ACC112 (cell line): ENCODE measurements around the gene PIGN.

Experiments
- H2AFZ ChIP-seq: fragments of 200-600 bp; sonication (generic); one replicate; pipeline ENCODE4 v1.6.0; 2017; ENCODE audit warnings: antibody characterized with exemption, low read length; ENCODE audit not compliant: unreplicated experiment
- H3K27ac ChIP-seq: fragments of 200-600 bp; sonication (generic); 2 replicates; pipeline ENCODE4 v1.5.1; 2014; ENCODE audit warnings: low read depth, mild to moderate bottlenecking, antibody characterized with exemption, low read length, moderate library complexity
- H3K27me3 ChIP-seq: fragments of 200-600 bp; sonication (generic); 2 replicates; pipeline ENCODE4 v1.6.1; 2014; ENCODE audit warnings: mild to moderate bottlenecking, antibody characterized with exemption, low read length, moderate library complexity, mixed read lengths; ENCODE audit not compliant: insufficient read depth
- H3K36me3 ChIP-seq: fragments of 200-600 bp; sonication (generic); 2 replicates; pipeline ENCODE4 v1.6.1; 2016; ENCODE audit warnings: mild to moderate bottlenecking, antibody characterized with exemption, low read length, moderate library complexity, mixed read lengths; ENCODE audit not compliant: insufficient read depth
- H3K4me1 ChIP-seq: fragments of 200-600 bp; sonication (generic); one replicate; pipeline ENCODE4 v1.6.1; 2016; ENCODE audit warnings: low read length, mixed read lengths; ENCODE audit not compliant: insufficient read depth, unreplicated experiment, control insufficient read depth
- H3K4me3 ChIP-seq: fragments of 200-600 bp; sonication (generic); 2 replicates; pipeline ENCODE4 v1.5.1; 2014; ENCODE audit warnings: mild to moderate bottlenecking, low read depth, low read length
- H3K79me2 ChIP-seq: fragments of 200-600 bp; sonication (generic); one replicate; pipeline ENCODE4 v1.6.0; 2016; ENCODE audit warnings: low read length; ENCODE audit not compliant: control insufficient read depth, unreplicated experiment, insufficient read depth

Gene PIGN

GRCh38 chr18:62017618-62018017 lies 169.2 kb downstream of the PIGN start:
- Histone ChIP-seq H3K27ac (no peak overlapping the region), H2AFZ (peak overlapping the region; percentile 38)

DNA sequence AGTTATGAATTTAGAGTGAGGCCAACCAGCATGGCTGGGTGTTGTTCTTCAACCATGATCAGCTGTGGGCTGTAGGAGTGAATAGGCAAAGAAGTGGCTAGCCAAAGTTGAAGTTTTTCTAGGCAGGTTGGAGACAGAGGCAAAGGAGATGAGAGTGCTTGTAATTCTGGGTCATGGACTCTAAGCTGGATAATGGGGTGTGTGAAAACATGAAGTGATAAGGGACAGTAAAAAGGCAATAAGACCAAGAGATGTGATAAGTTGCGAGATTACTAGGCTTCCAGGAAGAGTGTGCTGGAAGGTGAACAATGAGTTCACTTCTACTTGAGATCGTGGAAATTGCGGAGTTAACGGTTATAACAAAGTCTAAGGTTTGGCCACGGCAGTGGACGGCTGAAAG lies 175.4 kb downstream of the PIGN start:
- Histone ChIP-seq H3K27ac (no peak overlapping the region), H3K4me1 (no peaks in the 10 kb centered on the region), H3K27me3 (no peaks in the 10 kb centered on the region)

More at GRCh38 chr18:62017618-62018017, 169.2 kb downstream of the PIGN start:
- Histone ChIP-seq H3K27me3 (no peaks in the 10 kb centered on the region), H3K4me3 (no peak overlapping the region), H3K79me2 (no peaks in the 10 kb centered on the region), H3K36me3 (no peaks in the 10 kb centered on the region), H3K4me1 (no peaks in the 10 kb centered on the region)

DNA sequence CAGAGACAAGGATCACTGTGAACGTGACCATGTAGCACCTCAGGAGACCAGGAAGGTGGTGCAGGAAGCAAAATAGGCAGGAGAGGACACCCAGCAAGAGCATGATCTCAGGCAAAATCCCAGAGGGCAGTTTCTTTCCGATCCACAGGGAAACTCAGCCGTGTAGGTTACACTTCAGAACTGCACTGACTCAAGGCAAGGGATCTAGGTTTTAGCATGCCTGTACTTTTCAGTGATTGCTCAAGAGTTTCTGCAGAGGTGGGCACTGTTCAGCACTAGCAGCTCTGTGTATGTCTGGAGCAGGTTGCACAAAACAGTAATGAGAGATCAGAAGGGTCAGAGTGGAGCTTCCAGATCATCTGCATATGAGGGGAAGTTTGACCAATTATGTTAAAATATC lies 177.3 kb downstream of the PIGN start:
- Histone ChIP-seq H3K4me1 (no peaks in the 10 kb centered on the region), H3K27me3 (no peaks in the 10 kb centered on the region), H3K27ac (no peak overlapping the region), H3K79me2 (no peaks in the 10 kb centered on the region), H3K36me3 (no peaks in the 10 kb centered on the region), H2AFZ (no peak overlapping the region), H3K4me3 (no peak overlapping the region)

More for the DNA sequence above, 175.4 kb downstream of the PIGN start:
- no peak overlapping the region for H3K4me3 ChIP-seq
- H2AFZ ChIP-seq = no peak overlapping the region
- H3K79me2 ChIP-seq = no peaks in the 10 kb centered on the region
- no peaks in the 10 kb centered on the region for H3K36me3 ChIP-seq

DNA sequence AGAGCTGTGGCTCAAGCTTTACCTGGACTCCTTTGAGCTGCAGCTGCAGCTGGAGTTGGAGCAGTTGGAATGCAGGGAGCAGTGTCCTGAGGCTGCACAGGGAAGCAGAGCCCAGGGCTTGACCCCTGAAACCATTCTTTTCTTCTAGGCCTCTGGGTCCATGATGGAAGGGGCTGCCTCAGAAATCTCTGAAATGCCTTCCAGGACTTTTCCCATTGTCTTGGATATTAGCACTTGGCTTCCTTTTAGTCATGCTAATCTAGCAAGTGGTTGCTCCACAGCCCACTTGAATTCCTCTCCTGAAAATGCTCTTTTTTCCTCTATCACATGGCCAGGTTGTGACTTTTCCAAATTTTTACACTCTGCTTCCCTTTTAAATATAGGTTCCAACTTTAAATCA lies 185.5 kb downstream of the PIGN start:
- peaks cover 20% of the 10 kb centered on the region for H3K4me1 ChIP-seq
- no peak overlapping the region for H3K27ac ChIP-seq
- no peak overlapping the region for H2AFZ ChIP-seq

GRCh38 chr18:61998957-61999356 lies 187.9 kb downstream of the PIGN start:
- Histone ChIP-seq H3K4me1 (peaks cover 36% of the 10 kb centered on the region), H2AFZ (peak overlapping the region; percentile 31), H3K36me3 (peaks cover 10% of the 10 kb centered on the region; the same call in 1 of the 2 replicates), H3K27me3 (no peaks in the 10 kb centered on the region), H3K4me3 (no peak overlapping the region), H3K27ac (peak overlapping the region; percentile 85), H3K79me2 (no peaks in the 10 kb centered on the region)

More for the DNA sequence above, 185.5 kb downstream of the PIGN start:
- Histone ChIP-seq H3K4me3 (no peak overlapping the region), H3K79me2 (no peaks in the 10 kb centered on the region), H3K27me3 (no peaks in the 10 kb centered on the region), H3K36me3 (peaks cover 10% of the 10 kb centered on the region; the same call in 1 of the 2 replicates)

DNA sequence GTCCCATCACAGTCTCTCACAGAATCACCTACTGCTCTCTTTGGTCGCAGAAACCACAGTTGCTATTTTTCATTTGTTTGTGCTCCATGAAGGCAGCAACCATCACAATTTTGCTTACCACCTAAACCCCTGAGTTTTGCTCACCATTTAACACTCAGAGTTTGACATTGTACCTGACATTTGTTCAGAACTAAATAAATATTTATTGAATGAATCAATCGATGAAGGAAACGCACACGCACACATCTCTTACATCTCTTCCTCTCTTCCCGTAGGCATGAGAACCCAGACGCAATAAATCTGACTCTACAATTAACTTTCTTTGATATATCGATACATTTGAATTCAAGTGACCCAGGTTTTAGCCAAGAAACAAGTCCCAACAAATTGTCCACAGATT lies 188.5 kb downstream of the PIGN start:
- H3K36me3 ChIP-seq = peaks cover 10% of the 10 kb centered on the region; the same call in 1 of the 2 replicates
- H3K27me3 ChIP-seq = no peaks in the 10 kb centered on the region
- H3K79me2 ChIP-seq = no peaks in the 10 kb centered on the region
- peak overlapping the region; percentile 31 for H2AFZ ChIP-seq
- H3K4me1 ChIP-seq = peaks cover 42% of the 10 kb centered on the region
- peak overlapping the region; percentile 85 for H3K27ac ChIP-seq
- H3K4me3 ChIP-seq = no peak overlapping the region

GRCh38 chr18:61995618-61996017 lies 191.2 kb downstream of the PIGN start:
- H3K4me1 ChIP-seq = peaks cover 69% of the 10 kb centered on the region
- no peaks in the 10 kb centered on the region for H3K79me2 ChIP-seq
- peaks cover 10% of the 10 kb centered on the region; the same call in 1 of the 2 replicates for H3K36me3 ChIP-seq
- H3K27ac ChIP-seq = no peak overlapping the region
- H3K4me3 ChIP-seq = no peak overlapping the region
- no peaks in the 10 kb centered on the region for H3K27me3 ChIP-seq
- peak overlapping the region; percentile 12 for H2AFZ ChIP-seq

- peak overlapping the region; percentile 67 for H2AFZ ChIP-seq
- H3K79me2 ChIP-seq = no peaks in the 10 kb centered on the region
- peak overlapping the region; percentile 100 for H3K27ac ChIP-seq
- peaks cover 61% of the 10 kb centered on the region for H3K4me1 ChIP-seq
- no peak overlapping the region for H3K4me3 ChIP-seq
- H3K27me3 ChIP-seq = no peaks in the 10 kb centered on the region
- no peaks in the 10 kb centered on the region for H3K36me3 ChIP-seq
Observed at GRCh38 chr18:61993831-61994230, 193.0 kb downstream of the PIGN start.

DNA sequence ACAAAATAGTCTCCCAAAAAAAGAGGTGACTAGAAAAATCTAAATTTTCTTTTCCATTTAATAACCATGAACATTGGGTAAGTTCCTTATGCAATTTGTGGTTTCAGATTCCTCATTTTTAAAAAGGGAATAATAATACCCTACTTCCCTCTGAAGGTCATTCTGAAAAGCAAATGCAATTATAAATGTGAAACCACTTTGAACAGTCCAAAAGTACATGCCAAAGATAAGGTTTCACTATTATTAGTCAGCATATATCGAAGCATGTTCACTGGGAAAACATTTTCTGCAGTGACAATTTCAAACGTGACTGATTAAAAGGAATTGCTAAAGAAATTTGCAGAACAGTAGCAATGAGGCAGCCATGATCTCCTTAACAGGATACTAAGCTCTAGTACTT lies 193.9 kb downstream of the PIGN start:
- H3K36me3 ChIP-seq = no peaks in the 10 kb centered on the region
- H3K79me2 ChIP-seq = no peaks in the 10 kb centered on the region
- H3K27ac ChIP-seq = peak overlapping the region; percentile 100
- H3K4me1 ChIP-seq = peaks cover 52% of the 10 kb centered on the region
- H3K4me3 ChIP-seq = peak overlapping the region; percentile 63
- no peaks in the 10 kb centered on the region for H3K27me3 ChIP-seq
- peak overlapping the region; percentile 94 for H2AFZ ChIP-seq

GRCh38 chr18:61992285-61992684 lies 194.6 kb downstream of the PIGN start:
- Histone ChIP-seq H3K4me3 (peak overlapping the region; percentile 63), H3K36me3 (no peaks in the 10 kb centered on the region), H3K27me3 (no peaks in the 10 kb centered on the region), H2AFZ (peak overlapping the region; percentile 94), H3K4me1 (peaks cover 50% of the 10 kb centered on the region), H3K27ac (peak overlapping the region; percentile 100), H3K79me2 (no peaks in the 10 kb centered on the region)

DNA sequence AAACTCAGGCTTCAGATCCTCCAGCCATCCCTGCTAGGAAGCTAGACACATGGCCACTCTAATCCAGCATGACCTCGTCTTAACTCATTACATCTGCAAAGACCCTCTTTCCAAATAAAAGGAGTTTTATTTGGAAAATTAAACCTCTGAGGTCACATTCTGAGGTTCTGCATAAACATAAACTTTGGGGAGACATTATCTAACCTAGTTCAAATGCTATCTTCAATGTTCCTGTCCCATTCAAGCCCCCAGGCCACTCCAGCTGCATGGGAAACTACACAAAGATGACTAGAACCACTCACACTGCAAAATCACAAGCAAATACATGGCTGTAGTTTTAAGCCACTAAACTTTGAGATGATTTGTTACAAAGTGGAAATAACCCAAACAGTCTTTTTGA lies 195.0 kb downstream of the PIGN start:
- Histone ChIP-seq H3K4me1 (peaks cover 50% of the 10 kb centered on the region), H3K36me3 (no peaks in the 10 kb centered on the region), H2AFZ (peak overlapping the region; percentile 94), H3K4me3 (peak overlapping the region; percentile 63), H3K27me3 (no peaks in the 10 kb centered on the region), H3K79me2 (no peaks in the 10 kb centered on the region), H3K27ac (peak overlapping the region; percentile 100)
